ENCODE results near the gene CDK8. TPM values are rescaled to one million over a fixed set of nuclear protein-coding genes. Genes with fewer than 3 reads are reported as not detected.

CDK8 gene
- total RNA-seq, 4 donors from 2014 or later: 9.6 to 17.7 (median 13.7) TPM

DNA sequence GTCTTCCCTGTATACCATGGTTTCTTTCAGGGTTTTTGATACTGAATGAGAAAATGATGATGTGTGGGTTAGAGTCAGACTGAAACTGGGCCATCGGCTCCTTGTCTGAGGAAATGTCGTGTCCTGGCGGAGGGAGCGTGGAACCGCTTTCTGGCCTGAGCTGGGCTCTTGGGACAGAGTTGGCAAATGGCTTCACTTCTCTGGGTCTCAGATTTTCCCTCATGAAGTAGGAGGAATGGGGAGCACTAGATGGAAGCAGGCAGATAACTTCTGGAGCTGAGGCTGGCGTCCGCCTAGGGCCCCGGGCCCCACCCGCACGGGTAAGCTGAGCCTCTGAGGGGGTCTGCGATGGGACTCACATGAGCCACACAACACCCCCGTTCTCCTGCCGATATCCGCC lies 170.3 kb downstream of the CDK8 start:
- no peak for DNase-seq (ENCODE audit: low spot score in 2 of 2)
- WGBS, 2 donors: 83 to 84% methylated on average over 10 to 14 of the region's 14 CpGs
- TF ChIP-seq, protein P1, sequence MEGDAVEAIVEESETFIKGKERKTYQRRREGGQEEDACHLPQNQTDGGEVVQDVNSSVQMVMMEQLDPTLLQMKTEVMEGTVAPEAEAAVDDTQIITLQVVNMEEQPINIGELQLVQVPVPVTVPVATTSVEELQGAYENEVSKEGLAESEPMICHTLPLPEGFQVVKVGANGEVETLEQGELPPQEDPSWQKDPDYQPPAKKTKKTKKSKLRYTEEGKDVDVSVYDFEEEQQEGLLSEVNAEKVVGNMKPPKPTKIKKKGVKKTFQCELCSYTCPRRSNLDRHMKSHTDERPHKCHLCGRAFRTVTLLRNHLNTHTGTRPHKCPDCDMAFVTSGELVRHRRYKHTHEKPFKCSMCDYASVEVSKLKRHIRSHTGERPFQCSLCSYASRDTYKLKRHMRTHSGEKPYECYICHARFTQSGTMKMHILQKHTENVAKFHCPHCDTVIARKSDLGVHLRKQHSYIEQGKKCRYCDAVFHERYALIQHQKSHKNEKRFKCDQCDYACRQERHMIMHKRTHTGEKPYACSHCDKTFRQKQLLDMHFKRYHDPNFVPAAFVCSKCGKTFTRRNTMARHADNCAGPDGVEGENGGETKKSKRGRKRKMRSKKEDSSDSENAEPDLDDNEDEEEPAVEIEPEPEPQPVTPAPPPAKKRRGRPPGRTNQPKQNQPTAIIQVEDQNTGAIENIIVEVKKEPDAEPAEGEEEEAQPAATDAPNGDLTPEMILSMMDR (IDR thresholded peaks at IDR 0.05): no peak
- TF ChIP-seq EP300 (IDR thresholded peaks at IDR 0.05) (no peak), POLR2A (IDR thresholded peaks at IDR 0.05) (no peak)
- no peaks in the 10 kb centered on the region for H3K4me1 ChIP-seq
- no peaks in the 10 kb centered on the region for H3K27me3 ChIP-seq
- H3K27ac ChIP-seq: no peak overlapping the region
- H3K36me3 ChIP-seq: no peaks in the 10 kb centered on the region
- H3K4me3 ChIP-seq: no peak overlapping the region
- no peaks in the 10 kb centered on the region for H3K9me3 ChIP-seq

GRCh38 chr13:26425443-26426358 lies 171.8 kb downstream of the CDK8 start:
- no peaks in the 10 kb centered on the region for H3K36me3 ChIP-seq
- no peak for DNase-seq (ENCODE audit: low spot score in 2 of 2)
- TF ChIP-seq, protein P1 (IDR thresholded peaks at IDR 0.05): no peak
- TF ChIP-seq POLR2A (IDR thresholded peaks at IDR 0.05) (no peak), EP300 (IDR thresholded peaks at IDR 0.05) (no peak)
- H3K27ac ChIP-seq: no peak overlapping the region
- no peak overlapping the region for H3K4me3 ChIP-seq
- H3K4me1 ChIP-seq: no peaks in the 10 kb centered on the region
- no peaks in the 10 kb centered on the region for H3K27me3 ChIP-seq
- no peaks in the 10 kb centered on the region for H3K9me3 ChIP-seq
- 32 to 36% methylated on average over 9 of the region's 9 CpGs for WGBS, 2 donors

- Histone ChIP-seq H3K27ac (no peak overlapping the region), H3K4me1 (no peaks in the 10 kb centered on the region), H3K27me3 (no peaks in the 10 kb centered on the region), H3K9me3 (peaks cover 0 to 44% (median 10%) of the 10 kb centered on the region in 4 donors), H3K36me3 (no peaks in the 10 kb centered on the region), H3K4me3 (no peak overlapping the region)
- DNase-seq (ENCODE audit: low spot score in 2 of 2): no peak
- WGBS, 2 donors: 61 to 74% methylated on average over 4 of the region's 4 CpGs
- TF ChIP-seq EP300 (IDR thresholded peaks at IDR 0.05) (no peak), POLR2A (IDR thresholded peaks at IDR 0.05) (no peak)
- TF ChIP-seq, protein P1 (IDR thresholded peaks at IDR 0.05): no peak
These were observed 179.8 kb downstream of the CDK8 start for GRCh38 chr13:26433776-26434175.

GRCh38 chr13:26435171-26435570 lies 181.2 kb downstream of the CDK8 start:
- Histone ChIP-seq H3K27me3 (no peaks in the 10 kb centered on the region), H3K36me3 (no peaks in the 10 kb centered on the region), H3K4me1 (no peaks in the 10 kb centered on the region), H3K9me3 (peaks cover 0 to 51% (median 10%) of the 10 kb centered on the region in 4 donors), H3K27ac (no peak overlapping the region), H3K4me3 (no peak overlapping the region)
- TF ChIP-seq EP300 (IDR thresholded peaks at IDR 0.05): no peak
- TF ChIP-seq, protein P1 (IDR thresholded peaks at IDR 0.05): no peak
- TF ChIP-seq POLR2A (IDR thresholded peaks at IDR 0.05): no peak
- DNase-seq (ENCODE audit: low spot score in 2 of 2): no peak

GRCh38 chr13:26435646-26436045 lies 181.7 kb downstream of the CDK8 start:
- Histone ChIP-seq H3K4me1 (no peaks in the 10 kb centered on the region), H3K27ac (no peak overlapping the region), H3K36me3 (no peaks in the 10 kb centered on the region), H3K4me3 (no peak overlapping the region), H3K9me3 (peaks cover 0 to 51% (median 10%) of the 10 kb centered on the region in 4 donors), H3K27me3 (no peaks in the 10 kb centered on the region)
- TF ChIP-seq POLR2A (IDR thresholded peaks at IDR 0.05) (no peak), EP300 (IDR thresholded peaks at IDR 0.05) (no peak)
- TF ChIP-seq, protein P1 (IDR thresholded peaks at IDR 0.05): no peak
- WGBS, 2 donors: 78 to 84% methylated on average over 3 of the region's 3 CpGs
- no peak for DNase-seq (ENCODE audit: low spot score in 2 of 2)

All from tibial nerve (tissue), 4 donors.